GM18858 (cell line): Measurements from ENCODE around the gene GTF3C4.

ENCODE experiments used
- ATAC-seq: cut with Tn5 transposase; IDR thresholded peaks from one replicate; pipeline ENCODE4 v1.9.1; 2021; ENCODE audit not compliant: unreplicated experiment

GTF3C4 gene

GRCh38 chr9:132647355-132647754 lies 22.9 kb upstream of the GTF3C4 start:
- ATAC-seq: no peak

- no peak for ATAC-seq
Measured at GRCh38 chr9:132647806-132648205, 22.5 kb upstream of the GTF3C4 start.

GRCh38 chr9:132648283-132648682 lies 22.0 kb upstream of the GTF3C4 start:
- no peak for ATAC-seq

GRCh38 chr9:132648685-132649084 lies 21.6 kb upstream of the GTF3C4 start:
- no peak for ATAC-seq

DNA sequence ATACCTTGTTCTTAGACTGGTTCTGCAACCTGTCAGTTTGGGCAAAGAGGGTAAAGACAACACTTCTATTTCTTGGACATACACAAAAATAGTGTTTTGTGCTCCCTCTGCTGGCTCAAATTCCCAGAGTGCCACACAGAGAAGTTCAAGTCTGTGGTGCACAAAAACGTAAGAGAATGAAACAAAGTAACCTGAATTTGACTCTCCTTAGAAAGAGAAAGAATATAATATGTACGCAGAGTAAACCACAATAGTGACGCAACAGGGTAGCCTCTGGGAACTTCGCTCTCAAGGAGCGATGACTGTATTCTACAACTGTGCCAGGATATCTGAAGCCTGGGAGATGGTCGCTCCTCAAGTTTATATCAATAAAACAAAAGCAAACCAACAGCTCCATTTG lies 19.0 kb upstream of the GTF3C4 start:
- ATAC-seq: no peak

GRCh38 chr9:132656299-132656698 lies 14.0 kb upstream of the GTF3C4 start:
- no peak for ATAC-seq

DNA sequence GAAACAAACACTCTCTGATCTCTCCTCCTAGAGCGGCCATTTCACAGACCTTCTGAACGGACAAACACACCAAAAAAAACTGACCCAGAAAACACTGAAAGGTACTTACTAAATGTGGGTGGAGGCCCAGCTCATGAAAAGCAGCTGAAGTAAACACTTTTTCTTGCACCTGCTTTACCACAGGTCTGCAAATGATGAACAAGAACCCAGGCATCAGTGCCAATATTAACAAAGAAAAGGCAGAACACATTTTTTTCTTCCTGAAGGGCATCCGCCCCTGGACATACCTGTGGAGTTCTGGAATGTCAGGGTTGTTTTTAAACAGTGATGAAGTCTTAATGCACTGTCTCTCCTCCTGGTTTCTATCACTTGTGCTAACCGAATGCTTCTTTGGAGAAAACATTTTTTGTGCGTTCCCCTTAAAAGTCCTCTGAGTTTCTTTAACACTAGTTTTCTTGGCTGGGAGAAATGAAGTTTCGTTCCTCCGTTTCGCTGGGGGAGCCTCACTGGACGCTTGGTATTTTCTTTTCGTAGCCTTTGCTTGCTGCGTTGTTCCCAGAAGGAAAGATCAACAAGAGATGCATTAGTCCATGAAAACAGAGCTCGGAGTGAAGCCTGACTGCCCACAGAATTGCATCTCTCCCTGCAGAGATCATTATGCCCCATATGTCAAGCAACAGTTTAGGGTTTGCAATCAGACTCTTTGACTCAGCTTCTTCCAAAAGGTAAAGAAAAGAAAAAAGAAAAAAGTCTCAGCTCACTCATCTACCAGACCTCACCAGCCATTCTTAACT lies 7.9 kb upstream of the GTF3C4 start:
- no peak for ATAC-seq

DNA sequence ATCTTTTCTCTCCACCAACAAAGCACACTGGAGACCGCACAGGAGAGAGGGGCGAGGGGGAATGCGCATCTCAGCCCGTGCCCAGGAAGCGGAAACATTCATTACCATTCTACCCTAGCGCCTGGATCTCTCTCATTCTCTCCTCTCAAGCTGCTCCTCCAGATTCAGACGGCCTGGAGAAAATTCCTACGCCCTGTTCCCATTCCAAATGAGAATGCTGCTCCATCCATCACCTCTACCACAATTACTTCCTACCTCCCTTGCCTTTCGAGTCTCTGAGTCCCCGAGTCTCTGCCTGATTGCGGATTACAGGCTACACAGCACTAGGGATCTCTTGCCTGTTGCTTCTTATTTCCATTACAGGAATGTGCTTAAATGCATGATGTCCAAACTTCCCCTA lies 7.1 kb upstream of the GTF3C4 start:
- ATAC-seq: no peak

- no peak for ATAC-seq
Measured at GRCh38 chr9:132663851-132664250, 6.4 kb upstream of the GTF3C4 start.

GRCh38 chr9:132669319-132669697 lies 956 bp upstream of the GTF3C4 start:
- no peak for ATAC-seq

GRCh38 chr9:132669698-132670456 lies 387 bp upstream of the GTF3C4 start, which contains the start of gene DDX31:
Gene DDX31, minus strand, starts transcription at chr9:132669983. Its CDS starts 49 bp downstream, at chr9:132669934.
- ATAC-seq: peak; percentile 39

DNA sequence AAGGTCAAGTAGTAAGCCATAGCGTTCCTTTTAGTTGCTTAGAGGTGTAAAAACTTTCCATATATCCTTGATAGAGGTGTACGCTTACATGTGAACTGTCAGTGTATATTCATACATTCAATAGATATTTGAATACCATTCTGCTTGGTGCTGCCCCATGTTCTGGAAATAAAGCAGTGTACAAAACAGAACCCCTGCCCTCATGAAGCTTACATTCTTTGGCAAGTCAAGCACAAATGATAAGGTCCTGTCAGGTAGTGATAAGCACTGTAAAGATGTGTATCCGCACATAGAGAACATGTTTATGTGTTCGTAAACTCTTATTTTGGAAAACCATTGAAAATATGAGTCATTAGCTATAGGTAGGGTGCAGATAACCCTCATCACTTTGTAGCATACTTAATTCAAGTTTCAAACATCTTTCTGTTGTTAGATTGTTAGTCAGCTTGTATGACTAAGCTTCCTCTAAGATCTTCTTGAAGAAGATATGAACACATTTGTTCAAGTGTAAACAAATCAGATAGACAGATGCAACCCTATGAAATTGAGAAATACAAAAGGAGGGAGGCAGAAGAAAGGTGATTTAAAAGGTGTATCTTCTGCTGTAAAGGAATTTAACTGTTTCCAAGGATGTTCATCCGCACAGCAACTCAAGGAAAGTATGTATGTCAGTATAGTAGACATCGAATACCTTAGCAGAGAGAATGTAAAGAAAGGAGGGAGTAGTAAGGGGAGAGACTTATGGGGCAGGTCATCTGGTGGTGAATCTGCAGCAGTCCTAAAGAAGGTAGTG lies 1.6 kb downstream of the GTF3C4 start:
- no peak for ATAC-seq

DNA sequence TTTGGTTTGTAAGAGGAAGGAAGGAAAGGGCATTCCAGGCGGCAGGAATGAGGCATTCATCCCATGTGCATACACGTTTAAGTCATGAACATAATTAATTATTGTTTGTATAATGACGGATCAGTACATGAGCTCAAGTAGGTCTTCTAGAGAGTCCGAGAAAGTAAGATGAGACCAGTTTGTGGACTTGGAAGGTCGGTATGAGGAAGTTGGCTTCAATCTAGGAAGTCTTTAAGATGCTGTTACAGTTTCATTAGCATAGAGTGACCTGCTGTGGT lies 2.1 kb downstream of the GTF3C4 start:
- no peak for ATAC-seq

GRCh38 chr9:132673355-132673754 lies 3.1 kb downstream of the GTF3C4 start:
- ATAC-seq: no peak

- no peak for ATAC-seq
Measured at GRCh38 chr9:132674485-132674884, 4.2 kb downstream of the GTF3C4 start.

DNA sequence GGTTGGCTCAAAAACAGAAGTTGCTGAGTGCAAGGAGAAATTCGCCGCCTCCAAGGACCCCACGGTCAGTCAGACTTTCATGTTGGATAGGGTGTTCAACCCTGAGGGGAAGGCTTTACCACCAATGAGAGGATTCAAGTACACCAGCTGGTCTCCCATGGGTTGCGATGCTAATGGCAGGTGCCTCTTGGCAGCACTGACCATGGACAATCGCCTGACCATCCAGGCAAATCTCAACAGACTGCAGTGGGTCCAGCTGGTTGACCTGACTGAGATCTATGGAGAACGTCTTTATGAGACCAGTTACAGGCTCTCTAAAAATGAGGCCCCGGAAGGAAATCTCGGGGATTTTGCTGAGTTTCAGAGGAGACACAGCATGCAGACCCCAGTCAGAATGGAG lies 7.7 kb downstream of the GTF3C4 start:
- no peak for ATAC-seq

- no peak for ATAC-seq
Measured at GRCh38 chr9:132679946-132680625, 9.8 kb downstream of the GTF3C4 start.

DNA sequence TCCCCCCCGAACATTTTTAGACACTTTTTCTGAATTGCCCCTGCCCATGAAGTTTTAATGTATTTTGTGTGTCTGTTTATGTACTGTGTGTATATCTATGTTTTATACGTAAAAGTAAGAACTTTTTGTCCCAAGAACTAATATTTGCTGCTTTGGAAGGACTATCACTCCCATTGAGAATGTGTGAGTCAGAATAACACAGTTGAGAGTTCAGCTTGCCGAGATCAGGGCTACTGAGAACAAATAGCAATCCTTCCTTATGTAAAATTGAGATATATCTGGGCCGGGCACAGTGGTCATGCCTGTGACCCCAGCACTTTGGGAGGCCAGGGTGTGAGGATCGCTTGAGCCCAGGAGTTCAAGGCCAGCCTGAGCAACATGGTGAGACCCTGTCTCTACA lies 11.3 kb downstream of the GTF3C4 start:
- ATAC-seq: no peak

DNA sequence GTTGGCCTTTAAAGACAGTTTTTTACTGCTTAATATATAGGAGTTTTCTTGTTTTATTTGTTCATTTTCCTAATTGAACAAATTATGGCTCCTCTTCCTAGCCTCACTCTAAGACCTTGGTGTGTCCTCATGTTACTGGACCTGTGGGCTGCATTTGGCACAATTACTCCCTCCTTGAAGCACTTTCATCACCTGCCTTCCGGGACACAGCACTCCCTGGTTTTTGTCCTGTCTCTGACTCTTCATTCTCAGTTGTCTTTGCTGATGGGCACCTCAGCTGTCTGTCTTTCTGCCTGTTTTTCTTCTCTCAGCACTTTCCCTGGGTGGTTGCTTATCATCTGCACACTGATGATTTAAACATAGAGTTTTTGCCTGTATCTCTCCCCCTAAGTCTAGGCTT lies 13.6 kb downstream of the GTF3C4 start:
- no peak for ATAC-seq

DNA sequence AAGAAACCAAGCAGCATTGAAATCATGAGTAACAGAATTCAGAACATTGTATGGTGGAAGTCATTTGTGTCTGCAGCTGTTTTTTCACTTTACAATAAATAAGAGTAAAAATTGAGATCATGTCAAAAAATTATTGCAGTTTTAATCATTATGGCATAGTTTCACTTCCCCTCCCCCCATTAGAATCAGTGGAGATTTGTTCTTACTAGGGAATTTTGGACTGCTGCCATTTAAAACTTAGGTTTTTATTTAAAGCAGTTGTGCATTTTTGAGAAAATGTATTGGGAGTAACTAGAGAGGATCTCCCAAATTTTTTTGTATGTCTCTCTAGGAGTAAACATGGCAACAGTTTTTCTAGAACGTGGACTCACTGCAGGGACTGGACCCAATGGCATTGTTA lies 20.4 kb downstream of the GTF3C4 start:
- no peak for ATAC-seq

- ATAC-seq: no peak
Measured at GRCh38 chr9:132694144-132694543, 23.9 kb downstream of the GTF3C4 start.
